HepG2 (cell line): Measurements from ENCODE around the gene OR5A1. TPM values are rescaled to one million over a fixed set of nuclear protein-coding genes. Genes with fewer than 3 reads are reported as not detected.

Experiments
- ATAC-seq: fragments of 200-7000 bp; cut with Tn5 transposase; 3 replicates; pipeline ENCODE4 v1.9.1; 2020; ENCODE audit warnings: mild to moderate bottlenecking, moderate library complexity
- BruUV-seq: library from RNA; stranded (reverse); fragments of 400-500 nt; replicated peaks from 2 replicates; lab custom pipeline; 2021; lab: Mats Ljungman, UMichigan
- CTCF ChIA-PET: fragments of 300-600 bp; formaldehyde crosslinking; extraction: SDS; loops from one replicate; lab custom pipeline; 2021; ENCODE audit warnings: low total read pairs, inconsistent platforms, low intra/inter-chr PET ratio; lab: Yijun Ruan, JAX
- POLR2A ChIA-PET: fragments of 350-600 bp; sonication (Branson Sonifier 250); formaldehyde crosslinking; loops from one replicate; lab custom pipeline; 2020; ENCODE audit warnings: antibody characterized with exemption, inconsistent platforms; lab: Yijun Ruan, JAX
- DNase-seq: peaks from one replicate; pipeline ENCODE4 v3.0.0-alpha.2; 2015; ENCODE audit warnings: low spot score
- FAIRE-seq: peaks from 3 replicates; lab custom pipeline; 2011; peaks lifted over from hg19 to GRCh38; lab: Jason Lieb, UNC
- H2AFZ ChIP-seq: one replicate; pipeline ENCODE4 v1.6.1; 2011; ENCODE audit warnings: low read length, inconsistent platforms
- H3K27ac ChIP-seq: fragments of 300-600 bp; 3 replicates; pipeline ENCODE4 v1.8.0; 2011; ENCODE audit warnings: mixed run types, mild to moderate bottlenecking, mixed read lengths, low read length, inconsistent platforms; ENCODE audit not compliant: insufficient read depth; ENCODE audit errors: extremely low read length
- H3K27me3 ChIP-seq, 2 experiments: fragments of 200-600 bp in 1 of 2; 2 replicates in 1 of 2; 3 replicates in 1 of 2; pipeline versions ENCODE4 v1.6.0 to v1.8.0; 2011; ENCODE audit warnings: low read length in 2 of 2, mild to moderate bottlenecking in 2 of 2, moderate library complexity in 2 of 2, inconsistent platforms in 1 of 2; ENCODE audit not compliant: insufficient read depth in 2 of 2, control insufficient read depth in 1 of 2
- H3K36me3 ChIP-seq, 2 experiments: fragments of 200-600 bp in 1 of 2; replicated peaks in 1 of 2; 2 replicates in 1 of 2; 3 replicates in 1 of 2; pipeline versions ENCODE4 v1.5.1 to v1.8.0; 2011; ENCODE audit warnings: low read length in 2 of 2, inconsistent platforms in 1 of 2; ENCODE audit not compliant: insufficient read depth in 2 of 2, control insufficient read depth in 1 of 2
- H3K4me1 ChIP-seq: 2 replicates; pipeline ENCODE4 v1.5.1; 2012; ENCODE audit warnings: low read length, inconsistent platforms; ENCODE audit not compliant: insufficient read depth
- H3K4me2 ChIP-seq: 2 replicates; pipeline ENCODE4 v1.6.0; 2011; ENCODE audit warnings: low read depth, low read length, inconsistent platforms
- H3K4me3 ChIP-seq, 3 experiments: fragments of 200-600 bp in 1 of 3; sonication (generic), shearing (Covaris generic) in 1 of 3; replicated peaks in 1 of 3; 2 replicates each; pipeline ENCODE4 v1.5.1; 2011 to 2016; ENCODE audit warnings: low read length in 3 of 3, inconsistent platforms in 2 of 3, low read depth in 2 of 3, mild to moderate bottlenecking in 2 of 3, control low read depth in 1 of 3, mixed read lengths in 1 of 3; ENCODE audit not compliant: insufficient read depth in 1 of 3
- H3K79me2 ChIP-seq: one replicate; pipeline ENCODE4 v1.6.1; 2011; ENCODE audit warnings: low read length, inconsistent platforms; ENCODE audit not compliant: insufficient read depth
- H3K9ac ChIP-seq: 2 replicates; pipeline ENCODE4 v1.6.0; 2011; ENCODE audit warnings: mild to moderate bottlenecking, low read depth, low read length, inconsistent platforms; ENCODE audit not compliant: insufficient read depth
- H3K9me3 ChIP-seq: 2 replicates; pipeline ENCODE4 v1.5.1; 2012; ENCODE audit warnings: mild to moderate bottlenecking, low read length
- H4K20me1 ChIP-seq: 2 replicates; pipeline ENCODE4 v1.6.0; 2011; ENCODE audit warnings: inconsistent platforms, mild to moderate bottlenecking, low read length, moderate library complexity; ENCODE audit not compliant: insufficient read depth
- FOXP4 ChIP-seq: sonication (generic); formaldehyde crosslinking; IDR thresholded peaks from 2 replicates; pipeline ENCODE4 v1.4.0; 2020; ENCODE audit warnings: missing genetic modification reagents
- KDM5B ChIP-seq: sonication (generic); formaldehyde crosslinking; IDR thresholded peaks from 2 replicates; pipeline ENCODE4 v1.4.0; 2020; ENCODE audit warnings: missing genetic modification reagents, mild to moderate bottlenecking, borderline replicate concordance
- WGBS: methylation state at CpG from one replicate; pipeline ENCODE4 v1.1.6; 2017; ENCODE audit warnings: low lambda C conversion rate; 5-methylcytosine and 5-hydroxymethylcytosine counted together
- in situ Hi-C: cut with HindIII; loops from 2 replicates; pipeline ENCODE4 v1.10.0; 2017; ENCODE audit warnings: low pct_unique_long_range_greater_than_20kb; ENCODE audit not compliant: extremely low pct_ligation_motif_present
- intact Hi-C: fragments of 100-400 bp; cut with micrococcal nuclease; formaldehyde crosslinking; loops from one replicate; pipeline ENCODE4 v1.10.0; 2022; ENCODE audit not compliant: unreplicated experiment
- polyA plus RNA-seq, 8 experiments: library from polyadenylated mRNA; depleted of rRNA in 3 of 8; stranded (reverse) in 7 of 8; unstranded in 1 of 8; fragments of >200 nt; fragmentation: Illumina TruSeq in 4 of 8; extraction: Trizol in 4 of 8; gene quantifications; 2 replicates each; pipeline versions ENCODE4 v1.2.1 to v1.2.3, GENCODE V29; 2011 to 2016; ENCODE audit warnings: low read depth in 4 of 8, missing spikeins in 1 of 8, mixed read lengths in 1 of 8; ENCODE audit not compliant: insufficient read depth in 1 of 8
- total RNA-seq, 5 experiments: library from RNA; depleted of rRNA; stranded (reverse); fragments of >200 nt; fragmentation: Illumina TruSeq; extraction: Trizol; gene quantifications; 2 replicates each; pipeline ENCODE4 v1.2.3, GENCODE V29; 2016; ENCODE audit warnings: low read depth in 1 of 5

Gene OR5A1
- total and polyA plus RNA-seq, 2 of the 13 experiments (the other 11 are each of a cell fraction or from before 2014, with no cell fraction given): not detected

- H3K79me2 ChIP-seq: no peaks in the 10 kb centered on the region
- 13% methylated on average over 3 of the region's 3 CpGs for WGBS
- in situ Hi-C loops: no loop called here
- no peak overlapping the region for H2AFZ ChIP-seq
- no peak overlapping the region for H3K4me2 ChIP-seq
- H3K4me3 ChIP-seq: no peak overlapping the region
- ATAC-seq (no peak), DNase-seq (no peak), FAIRE-seq (no peak)
- H3K27ac ChIP-seq: no peak overlapping the region
- intact Hi-C loops: no loop called here
- H4K20me1 ChIP-seq: no peaks in the 10 kb centered on the region
- no peaks in the 10 kb centered on the region for H3K9me3 ChIP-seq
- POLR2A ChIA-PET: no interaction called here
- H3K27me3 ChIP-seq: no peaks in the 10 kb centered on the region; a peak in 1 of 5 replicates
- H3K9ac ChIP-seq: no peak overlapping the region
- CTCF ChIA-PET: no interaction called here
- TF ChIP-seq KDM5B (CRISPR knock-in tag): no peak
- TF ChIP-seq FOXP4 (CRISPR knock-in tag): no peak
- BruUV-seq: no TSS peak
- H3K4me1 ChIP-seq: no peaks in the 10 kb centered on the region
- no peaks in the 10 kb centered on the region for H3K36me3 ChIP-seq
These were observed 44.1 kb downstream of the OR5A1 start for GRCh38 chr11:59480359-59480758.

Other genes starting within 250 kb of the OR5A1 start
- gene MPEG1, start 223.5 kb upstream of the OR5A1 start, total RNA-seq (2016; rRNA removed; fragmentation: Illumina TruSeq; extraction: Trizol): not detected in 2 replicates
- not detected in 2 replicates for gene MPEG1, start 223.5 kb upstream of the OR5A1 start, polyA plus RNA-seq (2011; rRNA removed)
- not detected in 2 replicates for gene OR5AN1, start 77.6 kb upstream of the OR5A1 start, total RNA-seq (2016; rRNA removed; fragmentation: Illumina TruSeq; extraction: Trizol)
- gene OR5AN1, start 77.6 kb upstream of the OR5A1 start, polyA plus RNA-seq (2011; rRNA removed): not detected in 2 replicates
- gene OR5A2, start 10.1 kb upstream of the OR5A1 start, total RNA-seq (2016; rRNA removed; fragmentation: Illumina TruSeq; extraction: Trizol): not detected in 2 replicates
- not detected in 2 replicates for gene OR5A2, start 10.1 kb upstream of the OR5A1 start, polyA plus RNA-seq (2011; rRNA removed)
- not detected in 2 replicates for gene OR4D6, start 20.5 kb downstream of the OR5A1 start, total RNA-seq (2016; rRNA removed; fragmentation: Illumina TruSeq; extraction: Trizol)
- gene OR4D6, start 20.5 kb downstream of the OR5A1 start, polyA plus RNA-seq (2011; rRNA removed): not detected in 2 replicates
- gene OR4D10, start 36.8 kb downstream of the OR5A1 start, total RNA-seq (2016; rRNA removed; fragmentation: Illumina TruSeq; extraction: Trizol): not detected in 2 replicates
- not detected in 2 replicates for gene OR4D10, start 36.8 kb downstream of the OR5A1 start, polyA plus RNA-seq (2011; rRNA removed)
- gene OR4D11, start 67.1 kb downstream of the OR5A1 start, total RNA-seq (2016; rRNA removed; fragmentation: Illumina TruSeq; extraction: Trizol): not detected in 2 replicates
- not detected in 2 replicates for gene OR4D11, start 67.1 kb downstream of the OR5A1 start, polyA plus RNA-seq (2011; rRNA removed)
- not detected in 2 replicates for gene OR4D9, start 75.1 kb downstream of the OR5A1 start, total RNA-seq (2016; rRNA removed; fragmentation: Illumina TruSeq; extraction: Trizol)
- gene OR4D9, start 75.1 kb downstream of the OR5A1 start, polyA plus RNA-seq (2011; rRNA removed): not detected in 2 replicates
- gene OSBP, start 179.3 kb downstream of the OR5A1 start, total RNA-seq (2016; rRNA removed; fragmentation: Illumina TruSeq; extraction: Trizol): 13.5 and 23.0 TPM in 2 replicates
- 12.1 and 12.5 TPM in 2 replicates for gene OSBP, start 179.3 kb downstream of the OR5A1 start, polyA plus RNA-seq (2011; rRNA removed)
- gene PATL1, start 232.6 kb downstream of the OR5A1 start, total RNA-seq (2016; rRNA removed; fragmentation: Illumina TruSeq; extraction: Trizol): 12.9 and 16.6 TPM in 2 replicates
- gene PATL1, start 232.6 kb downstream of the OR5A1 start, polyA plus RNA-seq (2011; rRNA removed): 24.0 and 26.8 TPM in 2 replicates